HG03045 (cell line): ENCODE measurements around the gene ANXA5.
A peak's percentile ranks its signal among the peaks of the same experiment; 100 is the strongest.
"Not testable (repeated sequence)": the region's sequence is repeated elsewhere in the genome, so short reads cannot be mapped to it uniquely, and the experiment has no call there.

Experiments used
- ATAC-seq: cut with Tn5 transposase; IDR thresholded peaks from one replicate; pipeline ENCODE4 v1.9.1; 2021; ENCODE audit warnings: mild to moderate bottlenecking, moderate library complexity; ENCODE audit not compliant: unreplicated experiment

ANXA5 gene

GRCh38 chr4:121696581-121697461, at the start of gene ANXA5:
ANXA5 (minus strand) TSS chr4:121696980; CDS start chr4:121696589, 391 bp downstream.
- peak; percentile 96 for ATAC-seq

- ATAC-seq: no peak
Measured at GRCh38 chr4:121742794-121743193, 46.0 kb upstream of the ANXA5 start.

- ATAC-seq: no peak
Measured at GRCh38 chr4:121741751-121742150, 45.0 kb upstream of the ANXA5 start.

DNA sequence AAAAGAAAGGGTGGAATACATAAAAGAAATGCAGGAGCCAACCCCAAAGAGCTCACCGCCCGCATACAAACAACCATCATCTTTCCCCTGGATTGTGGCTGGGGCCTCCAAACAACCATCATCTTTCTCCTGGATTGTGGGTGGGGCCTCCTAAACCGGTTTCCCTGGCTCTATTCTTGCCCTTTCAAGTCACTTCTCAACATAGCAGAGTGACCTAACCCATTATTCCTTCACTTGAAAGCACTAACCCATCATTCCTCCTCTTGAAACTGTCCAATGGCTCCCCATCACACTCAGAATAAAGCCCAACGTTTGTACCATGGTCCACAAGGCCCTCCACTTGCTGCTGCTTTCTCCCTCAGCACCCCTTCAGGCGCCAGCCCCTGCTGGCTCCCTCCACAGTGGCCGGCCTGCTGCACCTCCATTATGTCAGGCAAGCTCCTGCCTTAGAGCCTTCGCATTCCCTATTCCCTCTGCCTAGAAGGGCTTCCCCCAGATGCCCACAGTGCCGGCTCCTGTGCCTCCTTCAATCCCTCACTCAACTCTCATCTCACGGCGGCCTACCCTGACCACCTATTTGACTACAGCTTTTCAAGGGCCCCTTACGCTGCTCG, 44.1 kb upstream of the ANXA5 start:
- ATAC-seq: no peak

DNA sequence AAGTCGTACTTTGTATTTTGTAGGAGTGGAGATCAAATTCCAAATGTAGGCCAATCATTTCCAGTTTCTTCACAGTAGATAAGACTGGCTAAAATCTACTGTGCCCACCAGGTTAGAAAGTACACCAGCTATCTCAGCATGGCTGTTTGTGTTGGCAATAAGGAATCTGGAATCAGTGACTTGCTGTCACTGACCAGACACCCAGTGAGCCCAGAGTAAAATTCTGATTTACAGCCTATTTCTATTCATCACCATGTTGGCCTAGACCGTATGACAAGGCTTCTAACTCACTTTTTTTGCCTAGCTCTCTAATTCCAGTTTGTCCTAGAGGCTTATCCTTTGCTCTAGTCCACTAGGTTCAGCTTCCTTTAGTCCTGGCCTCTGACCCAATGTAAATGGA, 42.8 kb upstream of the ANXA5 start:
- no peak for ATAC-seq

DNA sequence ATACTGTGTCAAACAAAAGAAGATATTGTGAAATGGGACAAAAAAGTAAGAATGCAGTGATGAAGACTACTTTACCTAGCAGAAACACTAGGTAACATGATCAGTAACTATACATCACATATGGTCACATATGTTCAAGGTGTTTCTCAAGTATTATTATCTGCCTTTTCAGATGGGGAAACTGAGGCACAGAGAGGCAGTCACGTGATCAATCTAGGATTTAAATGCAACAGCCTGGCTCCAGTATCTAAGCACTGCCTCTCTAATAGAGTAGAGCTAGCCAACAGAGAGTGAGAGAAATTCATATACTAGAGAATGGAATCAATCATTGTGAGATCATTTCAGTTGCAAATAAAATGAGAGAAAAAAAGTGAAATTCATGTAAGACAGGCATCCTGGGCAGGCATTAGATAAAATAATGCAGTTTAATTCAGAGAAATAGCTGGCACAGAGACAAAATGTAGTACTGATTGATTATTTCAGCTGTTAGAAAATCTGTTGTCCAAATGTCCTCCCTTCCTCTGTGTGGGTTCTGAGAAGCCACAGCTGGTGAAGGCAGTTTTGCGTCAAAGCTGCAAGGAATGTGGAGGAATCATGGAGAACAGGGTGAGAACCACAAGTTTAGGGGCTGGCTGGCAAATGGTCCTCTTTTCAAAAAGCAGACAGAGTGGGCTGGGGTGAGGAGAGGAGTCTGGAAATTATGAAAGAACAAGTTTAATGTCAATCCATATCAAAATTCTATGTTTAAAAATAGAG, 42.2 kb upstream of the ANXA5 start:
- ATAC-seq: no peak

DNA sequence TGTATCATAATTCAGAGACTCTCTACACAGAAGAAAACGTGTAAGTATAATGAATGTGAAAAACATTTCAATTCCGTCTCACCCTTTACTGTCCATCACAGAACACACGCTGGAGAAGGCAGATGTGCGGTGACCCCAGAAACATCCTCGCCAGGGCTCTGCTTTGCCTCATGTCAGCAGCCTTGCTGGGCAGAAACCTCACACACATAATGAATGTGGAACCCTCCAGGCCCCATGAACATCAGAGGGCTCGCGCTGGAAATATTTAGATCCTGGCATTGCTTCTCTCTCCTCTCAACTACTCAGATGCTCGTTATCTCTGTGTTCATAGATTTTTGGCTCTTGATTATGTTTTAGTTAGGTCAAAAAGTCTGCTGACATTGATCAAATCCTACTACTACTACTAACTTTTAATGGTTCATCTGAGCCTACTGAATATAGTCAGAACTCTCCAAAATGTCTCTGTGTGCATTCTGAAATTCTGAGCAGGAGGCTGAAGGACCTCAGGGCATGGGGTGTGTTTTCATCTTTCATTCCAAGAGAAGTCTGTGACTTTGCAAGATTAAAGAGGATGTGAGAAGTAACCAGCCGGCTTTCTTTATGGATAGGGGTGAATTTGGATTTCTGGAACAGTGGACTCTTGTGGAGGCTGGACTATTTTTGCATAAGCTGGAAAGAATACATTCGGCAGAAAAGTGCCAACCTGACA, 41.2 kb upstream of the ANXA5 start:
- ATAC-seq: no peak

DNA sequence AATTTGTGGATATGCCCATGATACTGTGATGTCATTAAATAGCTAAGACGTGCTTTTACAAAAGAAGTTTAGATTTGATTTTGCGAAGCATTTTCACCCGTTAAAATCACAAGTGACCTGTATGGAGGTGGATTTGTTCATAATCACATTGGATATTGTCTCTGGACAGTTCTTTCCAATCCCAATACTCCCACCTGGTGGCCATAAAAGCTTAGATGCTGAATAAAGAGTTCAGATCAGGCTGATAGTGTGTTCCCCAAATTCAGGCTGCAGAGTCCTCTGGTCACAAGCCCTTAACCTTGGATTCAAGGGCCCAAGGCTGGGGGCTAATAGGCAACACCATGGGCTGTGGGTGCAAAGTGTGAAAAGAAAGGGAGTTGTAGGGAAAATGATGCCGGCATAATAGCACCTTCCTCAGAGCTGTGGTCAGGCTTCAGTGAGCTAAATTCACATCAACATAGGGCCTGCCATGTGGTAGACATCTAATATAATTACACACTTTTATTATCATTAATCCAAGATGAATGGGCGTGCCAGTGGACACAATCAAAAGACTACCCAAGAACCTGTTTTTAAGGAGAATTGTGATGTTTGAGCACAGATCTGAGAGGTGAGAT, 40.1 kb upstream of the ANXA5 start:
- no peak for ATAC-seq

DNA sequence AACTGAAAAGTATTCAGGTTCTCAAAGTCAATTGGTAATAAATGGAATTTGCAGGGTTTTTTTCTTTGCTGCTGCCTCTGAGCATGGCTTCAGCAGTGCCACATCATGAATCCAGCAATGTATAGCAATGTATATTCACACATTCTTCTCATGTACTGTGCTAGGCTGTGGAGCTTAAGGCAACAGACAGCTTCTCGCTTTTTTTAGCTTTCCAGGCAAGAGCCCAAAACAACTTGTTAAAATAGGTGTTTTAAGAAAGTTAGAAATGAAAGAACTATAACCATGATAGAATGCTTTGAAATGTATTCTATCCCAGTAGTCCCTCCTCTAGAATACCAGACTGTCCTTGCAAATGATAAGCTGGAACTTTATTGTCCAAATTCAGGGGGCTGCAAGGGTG, 37.8 kb upstream of the ANXA5 start:
- ATAC-seq: no peak

GRCh38 chr4:121733942-121734341, 37.2 kb upstream of the ANXA5 start:
- no peak for ATAC-seq

GRCh38 chr4:121729753-121730152, 33.0 kb upstream of the ANXA5 start:
- ATAC-seq: not testable (repeated sequence)

GRCh38 chr4:121728798-121729226, 32.0 kb upstream of the ANXA5 start:
- ATAC-seq: no peak

- ATAC-seq: no peak
Measured at GRCh38 chr4:121728066-121728465, 31.3 kb upstream of the ANXA5 start.

GRCh38 chr4:121726642-121727268, 30.0 kb upstream of the ANXA5 start:
- ATAC-seq: peak; percentile 97

- ATAC-seq: no peak
Measured at GRCh38 chr4:121724671-121725070, 27.9 kb upstream of the ANXA5 start.

- ATAC-seq: no peak
Measured at GRCh38 chr4:121721700-121722099, 24.9 kb upstream of the ANXA5 start.

- no peak for ATAC-seq
Measured at GRCh38 chr4:121720109-121720508, 23.3 kb upstream of the ANXA5 start.

DNA sequence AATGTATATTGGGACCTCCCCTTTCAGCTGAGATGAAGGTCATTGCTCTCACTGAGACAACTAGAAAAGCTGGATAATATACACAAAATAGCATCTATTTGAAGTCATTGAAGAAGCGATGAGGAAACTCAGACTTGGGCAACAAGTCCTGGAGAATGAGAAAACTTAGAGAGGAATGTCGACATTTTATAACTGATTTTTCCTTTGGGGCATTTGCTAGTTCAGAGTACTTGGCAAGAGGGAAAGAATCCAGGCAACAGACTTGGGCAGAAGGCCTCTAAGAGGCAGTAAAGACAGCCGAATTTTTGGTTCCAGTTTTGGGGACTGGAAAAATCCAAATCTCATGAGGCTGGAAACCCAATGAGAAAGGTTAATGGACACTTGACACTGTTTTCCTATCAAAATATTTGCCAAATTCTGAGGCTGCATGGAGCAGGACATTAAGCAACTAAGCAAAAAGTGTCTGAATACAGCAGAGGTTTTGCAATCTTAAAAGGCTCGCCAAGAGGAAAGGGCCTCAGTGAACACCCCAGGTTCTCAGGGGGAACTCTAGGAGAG, 21.0 kb upstream of the ANXA5 start:
- ATAC-seq: no peak

- ATAC-seq: no peak
Measured at GRCh38 chr4:121714548-121714947, 17.8 kb upstream of the ANXA5 start.

DNA sequence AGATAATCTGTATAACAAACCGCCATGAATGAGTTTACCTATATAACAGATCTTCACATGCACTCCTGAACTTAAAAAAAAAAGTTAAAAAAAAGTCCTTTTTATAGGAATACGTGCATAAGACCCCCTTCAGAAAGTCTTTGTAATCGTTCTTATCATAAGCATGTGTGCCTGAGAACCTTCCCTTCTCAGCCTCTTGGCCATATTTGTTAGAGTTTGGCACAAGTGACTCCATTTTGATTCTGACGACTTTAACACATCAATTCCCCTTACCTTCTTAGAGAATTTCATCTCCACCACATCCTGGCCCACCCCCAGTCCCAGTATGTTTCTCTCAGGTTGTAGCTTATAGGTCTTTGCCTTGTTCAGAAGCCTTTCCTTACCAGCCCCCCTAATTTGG, 16.0 kb upstream of the ANXA5 start:
- no peak for ATAC-seq
